T follicular helper cell (primary cell): ENCODE measurements around the gene BHMT.
A peak's percentile ranks its signal among the peaks of the same experiment; 100 is the strongest.

ENCODE experiments used
- DNase-seq: peaks from one replicate; pipeline ENCODE4 v3.0.0-alpha.2; 2020; ENCODE audit warnings: low read depth
- total RNA-seq, 2 experiments: gene quantifications; one replicate each; lab custom pipeline; 2026; lab: John Stamatoyannopoulos, UW

The BHMT gene
- total RNA-seq, result 0 reads per million in 2 experiments

GRCh38 chr5:79111387-79111959, at the start of gene BHMT:
BHMT (plus strand) TSS chr5:79111809; CDS start chr5:79111886, 77 bp downstream.
- no peak for DNase-seq

- DNase-seq, result no peak
These were observed 49.2 kb upstream of the BHMT start for GRCh38 chr5:79062436-79062835.

GRCh38 chr5:79069488-79070349, 41.9 kb upstream of the BHMT start, which contains the start of the genes BHMT2 and DMGDH:
BHMT2 (plus strand) TSS chr5:79069767; CDS start chr5:79069783, 16 bp downstream.
DMGDH (minus strand) TSS chr5:79069674; CDS start chr5:79069620, 54 bp downstream.
- no peak for DNase-seq

GRCh38 chr5:79070350-79070667, 41.3 kb upstream of the BHMT start:
- no peak for DNase-seq

GRCh38 chr5:79074641-79075040, 37.0 kb upstream of the BHMT start:
- no peak for DNase-seq

GRCh38 chr5:79075646-79076426, 35.8 kb upstream of the BHMT start:
- DNase-seq, result no peak

GRCh38 chr5:79076819-79077218, 34.8 kb upstream of the BHMT start:
- no peak for DNase-seq

- DNase-seq, result no peak
These were observed 33.8 kb upstream of the BHMT start for GRCh38 chr5:79077680-79078365.

- no peak for DNase-seq
These were observed 30.8 kb upstream of the BHMT start for GRCh38 chr5:79080804-79081203.

- DNase-seq, result no peak
These were observed 29.8 kb upstream of the BHMT start for GRCh38 chr5:79081779-79082178.

GRCh38 chr5:79086116-79086515, 25.5 kb upstream of the BHMT start:
- no peak for DNase-seq

- no peak for DNase-seq
These were observed 23.1 kb upstream of the BHMT start for GRCh38 chr5:79088507-79088906.

- no peak for DNase-seq
These were observed 20.5 kb upstream of the BHMT start for GRCh38 chr5:79091064-79091463.

GRCh38 chr5:79093762-79094161, 17.8 kb upstream of the BHMT start:
- DNase-seq, result no peak

GRCh38 chr5:79105868-79106267, 5.7 kb upstream of the BHMT start:
- DNase-seq, result no peak

- DNase-seq, result no peak
These were observed 4.4 kb upstream of the BHMT start for GRCh38 chr5:79107020-79107796.

- DNase-seq, result no peak
These were observed 3.5 kb upstream of the BHMT start for GRCh38 chr5:79108086-79108485.

GRCh38 chr5:79108792-79109191, 2.8 kb upstream of the BHMT start:
- DNase-seq, result no peak

- DNase-seq, result peak; percentile 2
These were observed 1.8 kb upstream of the BHMT start for GRCh38 chr5:79109527-79110492.
